H1 (cell line): ENCODE measurements around the gene JPH2. TPM values are rescaled to one million over a fixed set of nuclear protein-coding genes. Genes with fewer than 3 reads are reported as not detected.

Experiments used
- CTCF ChIA-PET: fragments of 300-600 bp; sonication (Branson Sonifier 250); formaldehyde crosslinking; loops from one replicate; lab custom pipeline; 2021; ENCODE audit not compliant: partially characterized antibody; lab: Charles Lee
- POLR2A ChIA-PET: fragments of 300-600 bp; sonication (Branson Sonifier 250); formaldehyde crosslinking; loops from one replicate; lab custom pipeline; 2021; ENCODE audit warnings: inconsistent platforms; ENCODE audit not compliant: partially characterized antibody; lab: Charles Lee
- DNase-seq, 2 experiments: peaks; one replicate each; pipeline versions ENCODE4 v3.0.0 to v3.0.0-alpha.2; 2010 to 2022; ENCODE audit warnings: low spot score in 2 of 2, low read depth in 1 of 2, mixed read lengths in 1 of 2
- FAIRE-seq: peaks from 2 replicates; lab custom pipeline; 2011; peaks lifted over from hg19 to GRCh38; lab: Jason Lieb, UNC
- H2AFZ ChIP-seq: 2 replicates; pipeline ENCODE4 v1.8.1; 2012; ENCODE audit warnings: low read length, inconsistent platforms
- H2AK5ac ChIP-seq: 2 replicates; pipeline ENCODE4 v1.6.1; 2013; ENCODE audit warnings: low read depth, low read length
- H2BK120ac ChIP-seq: replicated peaks from 2 replicates; pipeline ENCODE3; 2013; ENCODE audit warnings: low read depth, low read length, inconsistent platforms
- H2BK12ac ChIP-seq: 2 replicates; pipeline ENCODE4 v1.6.1; 2013; ENCODE audit warnings: low read depth, low read length
- H2BK15ac ChIP-seq: 2 replicates; pipeline ENCODE4 v1.6.1; 2013; ENCODE audit warnings: low read length
- H2BK20ac ChIP-seq: 2 replicates; pipeline ENCODE4 v1.6.1; 2013; ENCODE audit warnings: low read length
- H2BK5ac ChIP-seq: 2 replicates; pipeline ENCODE4 v1.6.1; 2013; ENCODE audit warnings: low read depth, low read length
- H3K14ac ChIP-seq: 2 replicates; pipeline ENCODE4 v1.6.1; 2013; ENCODE audit warnings: inconsistent platforms; ENCODE audit not compliant: insufficient read length
- H3K18ac ChIP-seq: 2 replicates; pipeline ENCODE4 v1.6.1; 2013; ENCODE audit warnings: low read length; ENCODE audit errors: extremely low read depth
- H3K23ac ChIP-seq: 2 replicates; pipeline ENCODE4 v1.6.1; 2013; ENCODE audit warnings: inconsistent platforms; ENCODE audit not compliant: insufficient read length
- H3K23me2 ChIP-seq: 2 replicates; pipeline ENCODE4 v1.6.1; 2013; ENCODE audit warnings: low read depth, low read length
- H3K27ac ChIP-seq: 2 replicates; pipeline ENCODE4 v1.6.1; 2011; ENCODE audit warnings: low read depth, low read length, inconsistent platforms
- H3K27me3 ChIP-seq, 4 experiments: replicated peaks in 1 of 4; 1 replicate in 1 of 4; 2 replicates in 3 of 4; pipeline versions ENCODE4 v1.6.1 to v1.8.1; 2011 to 2013; ENCODE audit warnings: low read length in 3 of 4, mild to moderate bottlenecking in 3 of 4, inconsistent platforms in 2 of 4, mixed read lengths in 2 of 4, moderate library complexity in 1 of 4; ENCODE audit not compliant: control insufficient read depth in 3 of 4, insufficient read depth in 3 of 4; ENCODE audit errors: extremely low read depth in 1 of 4
- H3K36me3 ChIP-seq, 4 experiments: 2 replicates each; pipeline versions ENCODE4 v1.6.1 to v1.8.1; 2011 to 2013; ENCODE audit warnings: mild to moderate bottlenecking in 4 of 4, low read length in 3 of 4, moderate library complexity in 2 of 4, control low read depth in 1 of 4, inconsistent platforms in 1 of 4; ENCODE audit not compliant: insufficient read depth in 4 of 4, control insufficient read depth in 2 of 4
- H3K4ac ChIP-seq: replicated peaks from 2 replicates; pipeline ENCODE3; 2013; ENCODE audit warnings: low read length, low read depth, mixed read lengths, inconsistent platforms; ENCODE audit not compliant: insufficient read length
- H3K4me1 ChIP-seq, 4 experiments: replicated peaks in 1 of 4; 1 replicate in 1 of 4; 2 replicates in 3 of 4; pipeline versions ENCODE4 v1.6.1 to v1.8.1; 2011 to 2013; ENCODE audit warnings: low read length in 3 of 4, inconsistent platforms in 2 of 4, mixed read lengths in 1 of 4; ENCODE audit not compliant: insufficient read depth in 4 of 4, control insufficient read depth in 3 of 4
- H3K4me2 ChIP-seq, 2 experiments: 2 replicates each; pipeline versions ENCODE4 v1.6.1 to v1.8.1; 2011 to 2013; ENCODE audit warnings: low read depth in 2 of 2, low read length in 2 of 2, control low read depth in 1 of 2, inconsistent platforms in 1 of 2, mild to moderate bottlenecking in 1 of 2; ENCODE audit not compliant: insufficient read depth in 1 of 2
- H3K4me3 ChIP-seq, 4 experiments: fragments of 200-600, 300-600 bp in 1 of 4; sonication (generic), shearing (Covaris generic), sonication (Bioruptor Twin) in 1 of 4; 2 replicates each; pipeline versions ENCODE4 v1.5.1 to v1.8.1; 2011 to 2016; ENCODE audit warnings: low read length in 4 of 4, low read depth in 3 of 4, control low read depth in 2 of 4, inconsistent platforms in 2 of 4, mild to moderate bottlenecking in 2 of 4, mixed read lengths in 1 of 4, moderate library complexity in 1 of 4; ENCODE audit not compliant: insufficient read depth in 2 of 4; ENCODE audit errors: extremely low read depth in 1 of 4
- H3K56ac ChIP-seq: replicated peaks from 2 replicates; pipeline ENCODE3; 2013; ENCODE audit warnings: low read depth, mild to moderate bottlenecking, mixed read lengths, low read length, inconsistent platforms; ENCODE audit not compliant: insufficient read length
- H3K79me1 ChIP-seq: 2 replicates; pipeline ENCODE4 v1.6.1; 2013; ENCODE audit warnings: low read depth, low read length, control low read depth
- H3K79me2 ChIP-seq, 2 experiments: 2 replicates each; pipeline versions ENCODE4 v1.6.1 to v1.8.1; 2012 to 2013; ENCODE audit warnings: low read length in 2 of 2, mild to moderate bottlenecking in 2 of 2, inconsistent platforms in 1 of 2; ENCODE audit not compliant: insufficient read depth in 2 of 2, control insufficient read depth in 1 of 2
- H3K9ac ChIP-seq, 4 experiments: replicated peaks in 1 of 4; 1 replicate in 1 of 4; 2 replicates in 3 of 4; pipeline versions ENCODE4 v1.6.1 to v1.8.1; 2011 to 2013; ENCODE audit warnings: low read depth in 3 of 4, low read length in 3 of 4, control low read depth in 2 of 4, mild to moderate bottlenecking in 2 of 4, moderate library complexity in 2 of 4, inconsistent platforms in 1 of 4; ENCODE audit errors: extremely low read depth in 1 of 4
- H3K9me3 ChIP-seq, 2 experiments: 2 replicates each; pipeline versions ENCODE4 v1.6.1 to v1.8.1; 2012 to 2013; ENCODE audit warnings: mild to moderate bottlenecking in 2 of 2, moderate library complexity in 2 of 2, control low read depth in 1 of 2, inconsistent platforms in 1 of 2, low read depth in 1 of 2, low read length in 1 of 2, mixed read lengths in 1 of 2; ENCODE audit not compliant: insufficient read depth in 2 of 2
- H4K20me1 ChIP-seq, 2 experiments: replicated peaks in 1 of 2; 2 replicates each; pipeline versions ENCODE3 to v1.8.1; 2011 to 2013; ENCODE audit warnings: inconsistent platforms in 2 of 2, low read length in 2 of 2, mild to moderate bottlenecking in 1 of 2; ENCODE audit not compliant: insufficient read depth in 2 of 2, control insufficient read depth in 1 of 2
- H4K5ac ChIP-seq: 2 replicates; pipeline ENCODE4 v1.6.1; 2013; ENCODE audit warnings: low read length, low read depth, mixed read lengths, inconsistent platforms; ENCODE audit not compliant: insufficient read length
- H4K8ac ChIP-seq: 2 replicates; pipeline ENCODE4 v1.8.0; 2013; ENCODE audit warnings: mild to moderate bottlenecking, moderate library complexity, low read length, inconsistent platforms; ENCODE audit not compliant: insufficient read depth; ENCODE audit errors: extremely low read depth
- H4K91ac ChIP-seq: replicated peaks from 2 replicates; pipeline ENCODE3; 2013; ENCODE audit warnings: low read length, mixed read lengths, inconsistent platforms; ENCODE audit not compliant: insufficient read length
- CEBPB ChIP-seq: IDR thresholded peaks from 2 replicates; pipeline ENCODE4 v1.6.1; 2012; ENCODE audit warnings: low read depth, low read length
- KDM4A ChIP-seq: IDR thresholded peaks from one replicate; pipeline ENCODE4 v1.7.1; 2012; ENCODE audit warnings: low read depth, mild to moderate bottlenecking, moderate library complexity, low read length, inconsistent platforms; ENCODE audit not compliant: severe bottlenecking
- RNF2 ChIP-seq: fragments of 200-900, 300-1000 bp; sonication (generic); IDR thresholded peaks from 2 replicates; pipeline ENCODE4 v1.7.1; 2016; ENCODE audit warnings: borderline replicate concordance, low read depth, mild to moderate bottlenecking, antibody characterized with exemption, low read length; ENCODE audit not compliant: poor library complexity, severe bottlenecking; ENCODE audit errors: missing control alignments
- WGBS, 2 experiments: shearing (Covaris generic) in 1 of 2; methylation state at CpG; one replicate each; pipeline versions ENCODE4 v1.1.6 to v1.1.7; 2013 to 2015; ENCODE audit warnings: low lambda C conversion rate in 2 of 2, mixed read lengths in 2 of 2, inconsistent platforms in 1 of 2, low coverage in 1 of 2, missing lambda C conversion rate in 1 of 2; ENCODE audit not compliant: insufficient replicate concordance in 2 of 2, insufficient coverage in 1 of 2, insufficient read length in 1 of 2; ENCODE audit errors: extremely low coverage in 1 of 2, missing lambda C conversion rate in 1 of 2; 5-methylcytosine and 5-hydroxymethylcytosine counted together
- polyA plus RNA-seq, 7 experiments: library from polyadenylated mRNA; depleted of rRNA in 3 of 7; stranded (reverse) in 5 of 7; unstranded in 2 of 7; fragments of >200 nt in 5 of 7; fragments of 200-250 nt in 2 of 7; gene quantifications; 1 replicate in 5 of 7; 2 replicates in 1 of 7; 4 replicates in 1 of 7; pipeline versions ENCODE4 v1.2.1 to v1.2.3, GENCODE V29; 2011 to 2013; ENCODE audit warnings: missing spikeins in 2 of 7, mixed read lengths in 2 of 7
- total RNA-seq: library from RNA; stranded (reverse); fragmentation: NEBNext Ultra II Directional; extraction: Animal tissue kit (Norgen Biotek cat#: 25700); gene quantifications from 2 replicates; pipeline ENCODE4 v1.2.1, GENCODE V29; 2021

Gene JPH2
- total and polyA plus RNA-seq, 2 of the 8 experiments (the other 6 are each of a cell fraction or from before 2014, with no cell fraction given): 0.59 to 1.3 TPM

DNA sequence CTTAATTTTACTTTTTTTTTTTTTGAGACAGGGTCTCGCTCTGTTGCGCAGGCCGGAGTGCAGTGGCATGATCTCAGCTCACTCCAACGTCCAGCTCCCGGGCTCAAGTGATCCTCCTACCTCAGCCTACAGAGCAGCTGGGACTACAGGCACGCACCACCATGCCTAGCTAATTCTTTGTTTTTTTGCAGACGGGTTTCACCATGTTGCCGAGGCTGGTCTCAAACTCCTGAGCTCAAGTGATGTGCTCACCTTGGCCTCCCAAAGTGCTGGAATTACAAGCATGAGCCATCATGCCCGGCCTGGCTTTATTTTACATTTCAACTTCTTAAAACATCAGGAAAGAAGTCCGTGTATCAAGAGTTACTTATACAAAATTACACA is 17.8 kb upstream of the JPH2 start:
- Histone ChIP-seq H3K23ac (no peak overlapping the region), H4K20me1 (peaks cover 7 to 8% of the 10 kb centered on the region in 2 experiments), H3K23me2 (peaks cover 3% of the 10 kb centered on the region; the same call in 1 of the 2 replicates), H3K9me3 (no peaks in the 10 kb centered on the region), H3K79me2 (peaks cover 11 to 74% of the 10 kb centered on the region in 2 experiments), H2BK12ac (no peak overlapping the region), H3K4me2 (no peak overlapping the region), H4K5ac (no peak overlapping the region), H3K4ac (no peak overlapping the region), H3K56ac (no peak overlapping the region), H3K27me3 (no peaks in the 10 kb centered on the region), H3K9ac (no peak overlapping the region), H3K18ac (no peak overlapping the region), H3K4me3 (no peak overlapping the region), H2AK5ac (no peak overlapping the region), H2AFZ (no peak overlapping the region), H2BK120ac (no peak overlapping the region), H3K27ac (no peak overlapping the region), H4K91ac (no peak overlapping the region), H4K8ac (no peak overlapping the region), H3K36me3 (peaks cover 4 to 52% (median 25%) of the 10 kb centered on the region in 4 experiments; a peak in 7 of 8 replicates), H2BK5ac (no peak overlapping the region), H3K79me1 (peaks cover 2% of the 10 kb centered on the region), H3K14ac (no peak overlapping the region), H3K4me1 (peaks cover 0 to 4% (median 2%) of the 10 kb centered on the region in 4 experiments; a peak in 3 of 7 replicates), H2BK15ac (no peak overlapping the region), H2BK20ac (no peak overlapping the region)
- POLR2A ChIA-PET: interaction anchor here (0.7 kb wide), 1 partner anchor 10 kb away, joined by 3 read pairs; no protein-coding TSS in a partner anchor
- TF ChIP-seq CEBPB (no peak), KDM4A (no peak), RNF2 (no peak)
- 91% methylated on average over 10 of the region's 10 CpGs; no CpG with 5 or more reads in 1 of the 2 experiments for WGBS, 2 experiments
- DNase-seq (no peak), FAIRE-seq (no peak)
- CTCF ChIA-PET: interaction anchor here (0.7 kb wide), 1 partner anchor 88 kb away, joined by 3 read pairs; no protein-coding TSS in a partner anchor
